AG08396 (cell line): ENCODE results near the gene MAB21L3.

Experiments
- DNase-seq: peaks from one replicate; pipeline ENCODE4 v3.0.0; 2012; ENCODE audit warnings: low spot score, mixed read lengths

MAB21L3 gene

DNA sequence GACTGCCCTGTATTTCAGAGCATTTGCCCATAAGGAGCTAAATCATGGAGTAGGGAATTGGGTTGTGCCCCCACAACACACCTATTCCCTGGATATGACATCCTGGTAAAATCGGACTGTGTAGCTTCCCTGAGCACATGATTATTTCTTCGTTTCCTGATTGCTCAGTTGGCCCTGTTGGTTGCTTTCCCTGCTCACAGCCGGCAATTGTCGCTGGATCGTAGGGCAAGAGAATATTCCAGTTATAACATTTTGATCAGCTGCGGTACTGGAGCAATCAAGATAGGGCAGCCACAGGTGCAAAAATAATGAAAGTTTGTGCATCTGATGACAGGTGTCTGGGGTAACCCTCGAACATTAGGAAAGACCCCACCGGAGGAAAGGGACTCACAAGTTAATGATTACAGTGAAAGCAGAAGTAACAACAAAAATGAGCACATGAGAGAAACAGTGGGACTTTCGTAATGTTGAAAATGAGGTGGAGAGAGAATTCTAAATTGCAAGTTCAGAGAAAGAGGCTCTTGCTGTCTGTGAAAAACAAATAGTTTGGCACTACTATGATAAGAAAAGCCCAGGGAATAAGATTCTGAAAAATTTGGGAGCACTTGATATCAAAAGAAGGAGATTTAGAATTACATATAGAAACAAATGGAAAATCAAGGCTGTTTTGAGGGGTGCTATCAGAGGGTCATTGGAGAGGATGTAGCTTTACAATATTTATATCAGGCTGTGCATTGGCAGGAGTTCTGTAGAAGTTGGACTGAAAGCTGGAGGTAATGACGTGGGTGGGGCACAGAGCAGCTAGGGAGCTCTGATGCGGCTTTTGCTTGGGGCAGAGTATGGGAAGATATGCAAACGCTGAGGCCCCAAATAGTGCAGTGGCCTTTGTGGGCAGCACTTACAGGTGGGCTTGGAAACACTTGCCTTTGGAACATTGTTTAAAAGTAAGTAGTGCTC is at the start of gene MAB21L3:
MAB21L3 (plus strand) TSS at position 833 of the 957 bp plus-strand sequence. CDS start 1,217 bp downstream, outside the sequence.
- DNase-seq, result no peak

DNA sequence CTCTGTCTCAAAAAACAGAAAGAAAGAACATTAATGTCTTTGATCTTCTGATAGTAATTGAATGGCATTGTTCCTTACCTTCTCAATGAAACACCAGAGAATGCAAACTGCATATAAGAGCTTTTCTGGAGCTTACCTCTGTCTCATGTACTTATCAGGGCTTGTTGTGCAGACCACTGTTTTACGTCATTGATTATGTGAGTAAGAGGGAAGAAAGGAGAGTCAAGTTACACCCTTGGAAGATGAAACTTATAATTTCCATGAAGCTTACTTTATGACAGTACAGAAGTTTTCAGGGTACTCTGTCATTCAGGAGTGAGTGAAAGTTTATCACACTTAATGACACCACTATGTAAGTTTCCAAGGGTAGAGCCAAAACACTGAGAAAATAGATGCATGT is 49.0 kb upstream of the MAB21L3 start:
- no peak for DNase-seq

DNA sequence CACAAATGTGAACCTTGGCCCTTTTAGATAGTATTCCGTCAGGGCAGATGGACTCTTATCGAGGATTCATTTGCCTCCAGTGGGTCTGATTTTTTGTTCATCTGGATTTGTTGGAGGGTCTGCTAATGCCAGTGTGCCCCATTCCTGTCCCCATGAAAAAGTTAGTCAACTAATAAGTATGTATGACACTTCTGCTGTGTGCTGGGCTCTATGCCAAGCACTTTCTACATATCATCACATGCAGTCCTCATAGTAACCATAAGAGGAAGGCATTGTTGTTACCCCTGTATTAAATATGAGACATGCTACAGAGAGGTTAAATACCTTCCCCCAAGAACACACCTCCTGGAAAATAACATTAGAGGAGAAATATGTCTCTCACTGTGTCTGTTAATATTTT is 46.6 kb upstream of the MAB21L3 start:
- no peak for DNase-seq

DNA sequence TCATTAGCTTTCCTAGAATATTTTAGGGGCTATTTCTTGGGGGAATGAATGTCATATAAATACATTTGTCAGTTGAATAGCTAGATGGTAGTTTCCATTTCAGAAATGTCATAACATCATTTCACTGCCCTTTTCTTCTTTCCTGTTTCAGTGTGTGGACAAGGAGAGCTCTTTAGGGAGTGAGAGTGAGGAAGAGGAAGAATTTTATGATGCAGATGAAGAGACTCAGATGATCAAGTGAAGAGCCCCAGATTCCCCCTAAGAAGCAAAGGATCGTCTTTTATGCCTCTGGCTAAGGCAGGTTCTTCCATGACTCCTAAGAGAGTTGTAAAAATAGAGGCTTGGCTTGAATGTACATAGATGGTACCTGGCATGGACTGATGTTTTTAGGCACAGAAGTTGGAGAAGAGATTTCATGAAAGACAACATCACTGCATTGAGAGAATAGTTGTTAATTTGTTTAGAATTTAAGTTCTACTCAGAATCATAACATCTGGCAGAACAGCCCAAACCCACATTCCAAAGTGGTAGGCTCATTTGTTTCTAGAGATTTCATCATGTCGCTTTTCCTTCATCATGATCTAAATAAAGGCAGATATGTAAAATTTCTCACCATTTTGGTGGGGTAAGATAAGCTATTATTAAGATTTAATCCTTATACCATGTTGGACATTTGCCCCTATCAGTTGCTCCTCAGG is 44.2 kb upstream of the MAB21L3 start:
- DNase-seq, result peak; percentile 35

DNA sequence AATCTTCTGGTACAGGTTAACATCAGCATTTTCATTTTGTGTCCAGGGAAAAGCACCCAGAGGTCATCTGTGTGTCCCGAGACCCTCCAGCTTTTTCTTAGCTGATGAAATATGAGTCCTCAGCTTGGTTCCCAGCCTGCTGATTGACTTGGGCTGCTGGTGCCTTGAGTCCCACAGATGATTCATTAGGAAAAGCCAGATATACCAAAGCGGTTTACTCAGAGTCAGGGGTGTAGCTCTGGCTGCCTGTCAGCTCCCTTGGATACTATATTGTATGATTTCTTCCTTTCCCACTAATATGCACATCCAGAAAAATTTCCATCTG is 43.7 kb upstream of the MAB21L3 start:
- DNase-seq, result peak; percentile 62

DNA sequence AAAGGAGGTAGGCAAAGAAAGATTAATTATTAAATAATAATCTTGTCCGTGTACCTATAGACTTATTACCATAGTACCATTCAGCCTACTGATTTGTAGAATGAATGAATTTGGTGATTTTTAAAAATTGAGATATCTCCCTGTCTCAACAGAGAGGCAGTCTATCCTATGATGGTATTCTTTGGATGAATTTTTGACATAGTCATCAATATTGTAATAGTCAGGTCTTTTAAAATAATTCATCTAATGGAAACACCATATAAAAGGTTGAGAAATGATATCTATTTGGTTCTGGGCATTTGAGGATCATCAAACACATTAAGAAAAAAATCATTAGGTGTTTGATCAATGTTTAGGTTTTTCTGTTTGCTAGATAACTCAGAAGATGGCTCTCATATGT is 35.6 kb upstream of the MAB21L3 start:
- DNase-seq, result no peak

DNA sequence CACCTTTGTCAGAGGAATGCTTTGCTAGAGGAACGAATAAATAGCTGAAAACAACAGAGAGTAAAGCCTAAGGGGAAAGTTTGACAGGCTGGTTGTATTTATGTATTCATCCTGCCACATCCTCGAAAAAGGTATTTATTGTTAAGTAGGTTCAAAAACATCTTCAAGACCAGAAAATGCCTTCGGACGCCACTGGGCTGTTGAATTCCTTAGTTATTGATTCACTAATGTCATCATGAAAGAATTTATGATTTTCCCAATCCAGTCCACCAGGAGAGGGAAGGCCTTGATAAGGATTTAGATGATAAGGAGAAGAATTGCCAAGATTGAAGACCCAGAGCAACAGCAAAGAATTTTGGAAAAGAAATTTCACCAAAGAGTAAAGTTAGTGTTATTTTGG is 35.2 kb upstream of the MAB21L3 start:
- no peak for DNase-seq

DNA sequence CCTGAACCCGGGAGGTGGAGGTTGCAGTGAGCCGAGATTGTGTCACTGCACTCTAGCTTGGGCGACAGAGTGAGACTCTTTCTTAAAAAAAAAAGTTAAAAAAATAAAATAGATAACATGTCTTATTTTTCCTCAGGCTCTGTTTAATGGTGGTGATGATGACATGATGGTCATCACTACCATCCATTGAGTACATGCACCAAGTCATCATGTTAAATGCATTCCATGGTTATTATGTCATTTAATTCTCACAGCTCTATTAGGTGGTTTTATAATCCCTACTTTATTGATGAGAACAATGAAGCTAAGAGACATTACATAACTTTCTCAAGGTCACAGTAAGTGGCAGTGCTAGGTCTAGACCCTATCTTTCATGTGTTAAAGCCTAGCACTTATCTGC is 34.4 kb upstream of the MAB21L3 start:
- DNase-seq, result no peak

DNA sequence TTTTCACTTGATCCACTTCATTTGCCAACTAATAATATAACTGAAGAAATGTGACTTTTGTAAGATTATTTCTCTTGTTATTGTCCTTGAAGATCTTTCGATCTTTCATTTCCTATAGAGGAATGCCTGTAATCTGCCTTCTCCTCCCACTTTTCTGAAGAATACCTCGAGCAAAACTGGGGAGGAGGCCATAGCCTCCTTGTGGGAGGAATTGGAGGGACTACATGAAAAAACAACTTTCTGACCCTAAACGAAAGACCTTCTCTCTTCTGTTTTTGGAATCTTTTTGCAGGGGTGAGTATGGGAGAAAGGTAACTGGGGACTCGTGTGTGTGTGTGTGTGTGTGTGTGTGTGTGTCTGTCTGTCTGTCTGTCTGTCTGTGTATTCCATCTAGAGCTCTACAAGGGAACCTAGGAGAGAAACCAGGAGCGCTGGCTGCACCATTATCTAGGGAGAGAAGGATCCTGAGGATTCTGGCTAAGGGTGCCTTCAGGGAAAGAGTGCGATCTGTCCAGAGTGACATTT is 32.4 kb upstream of the MAB21L3 start:
- no peak for DNase-seq

DNA sequence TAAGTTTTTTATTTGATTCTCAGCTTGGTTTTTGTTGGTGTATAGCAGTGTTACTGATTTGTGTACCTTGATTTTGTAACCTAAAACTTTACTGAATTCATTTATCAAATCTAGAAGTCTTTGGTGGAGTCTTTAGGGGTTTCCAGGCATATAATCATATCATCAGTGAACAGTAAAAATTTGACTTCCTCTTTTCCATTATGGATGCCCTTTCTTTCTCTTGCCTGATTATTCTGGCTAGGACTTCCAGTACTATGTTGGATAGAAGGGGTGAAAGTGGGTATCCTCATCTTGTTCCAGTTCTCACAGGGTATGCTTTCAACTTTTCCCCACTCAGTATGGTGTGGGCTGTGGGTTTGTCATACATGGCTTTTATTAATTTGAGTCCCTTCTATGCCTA is 23.6 kb upstream of the MAB21L3 start:
- DNase-seq, result no peak

DNA sequence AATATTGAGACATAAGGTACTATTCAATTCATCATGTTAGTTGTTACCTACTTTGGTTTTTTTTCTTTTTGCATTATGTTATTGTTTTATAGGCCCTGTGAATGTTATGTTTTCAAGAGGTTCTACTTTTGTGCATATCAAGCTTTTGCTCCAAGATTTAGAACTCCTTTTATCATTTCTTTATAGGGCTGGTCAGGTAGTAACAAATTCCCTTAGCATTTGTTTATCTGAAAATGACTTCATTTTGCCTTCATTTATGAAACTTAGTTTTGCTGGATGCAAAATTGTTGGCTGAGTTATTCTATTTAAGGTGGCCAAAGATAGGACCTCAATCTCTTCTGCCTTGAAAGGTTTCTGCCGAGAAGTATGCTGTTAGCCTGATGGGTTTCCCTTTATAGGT is 21.3 kb upstream of the MAB21L3 start:
- DNase-seq, result no peak

DNA sequence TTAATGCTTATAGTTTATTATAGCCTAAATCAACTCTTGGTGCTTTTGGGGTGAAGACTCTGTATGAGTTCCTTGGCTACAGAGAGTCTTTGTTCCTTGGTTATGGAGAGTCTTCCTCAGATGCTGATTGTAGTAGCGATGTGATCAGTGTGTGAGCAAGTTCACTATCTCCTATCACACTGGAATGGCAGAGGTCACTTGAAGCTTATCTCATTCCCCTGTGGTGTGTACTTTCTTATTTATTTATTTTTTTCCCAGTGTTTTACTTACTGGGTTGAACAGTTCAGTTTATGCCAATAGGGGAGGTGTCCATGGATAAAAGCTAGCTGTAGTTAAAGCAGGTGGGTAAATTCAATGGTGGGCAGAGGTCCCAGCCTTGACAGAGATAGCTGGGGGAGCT is 20.1 kb upstream of the MAB21L3 start:
- DNase-seq, result no peak

DNA sequence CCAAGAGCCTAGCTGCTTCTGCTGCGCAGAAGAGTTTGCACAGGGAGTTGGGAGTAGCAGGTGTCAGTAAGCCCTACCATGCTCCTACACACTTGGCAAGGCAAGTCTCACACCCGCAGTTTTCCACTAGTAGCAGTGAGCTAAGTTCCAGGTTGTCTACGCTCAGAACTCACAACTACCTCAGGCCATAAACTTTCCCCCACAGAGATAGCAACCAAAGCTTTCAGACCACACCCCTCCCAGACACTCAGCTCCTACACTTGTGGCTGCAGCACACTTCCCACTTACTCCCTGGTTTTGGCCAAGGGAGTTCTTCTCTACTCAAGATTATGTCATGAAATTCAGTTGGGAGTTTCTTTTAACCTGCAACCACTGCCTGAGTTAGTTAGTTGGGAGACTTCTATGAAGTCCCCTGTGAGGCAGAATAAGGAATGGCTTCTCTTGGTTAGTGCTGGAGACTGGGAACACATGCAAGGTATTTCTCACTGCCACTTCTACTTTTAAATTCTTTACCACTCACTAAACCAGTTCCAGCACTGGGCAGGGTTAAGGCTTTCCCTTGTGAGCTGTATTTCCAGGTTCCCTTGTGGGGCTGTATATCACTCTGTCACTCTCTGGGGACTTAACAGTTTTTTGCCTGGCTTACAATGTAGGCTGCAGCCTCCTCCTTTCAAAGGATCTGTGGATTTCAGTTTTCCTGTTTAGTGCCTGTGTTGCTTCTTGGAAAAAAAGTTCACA is 18.3 kb upstream of the MAB21L3 start:
- DNase-seq, result no peak

DNA sequence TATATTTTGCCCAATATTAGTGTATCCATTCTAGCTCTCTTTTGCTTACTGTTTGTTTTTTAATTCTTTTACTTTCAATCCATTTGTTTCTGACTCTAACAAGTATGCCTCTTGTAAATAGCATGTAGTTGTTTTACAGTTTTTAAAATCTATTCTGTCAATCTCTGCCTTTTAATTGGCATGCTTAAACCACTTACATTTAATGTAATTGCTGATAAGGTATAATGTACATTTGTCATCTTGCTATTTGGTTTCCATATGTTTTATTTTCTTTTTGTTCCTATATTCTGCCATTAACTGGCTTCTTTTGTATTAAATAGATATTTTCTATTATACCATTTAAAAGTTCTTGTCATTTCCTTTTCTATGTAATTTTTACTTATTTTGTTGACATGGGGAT is 16.2 kb upstream of the MAB21L3 start:
- no peak for DNase-seq

DNA sequence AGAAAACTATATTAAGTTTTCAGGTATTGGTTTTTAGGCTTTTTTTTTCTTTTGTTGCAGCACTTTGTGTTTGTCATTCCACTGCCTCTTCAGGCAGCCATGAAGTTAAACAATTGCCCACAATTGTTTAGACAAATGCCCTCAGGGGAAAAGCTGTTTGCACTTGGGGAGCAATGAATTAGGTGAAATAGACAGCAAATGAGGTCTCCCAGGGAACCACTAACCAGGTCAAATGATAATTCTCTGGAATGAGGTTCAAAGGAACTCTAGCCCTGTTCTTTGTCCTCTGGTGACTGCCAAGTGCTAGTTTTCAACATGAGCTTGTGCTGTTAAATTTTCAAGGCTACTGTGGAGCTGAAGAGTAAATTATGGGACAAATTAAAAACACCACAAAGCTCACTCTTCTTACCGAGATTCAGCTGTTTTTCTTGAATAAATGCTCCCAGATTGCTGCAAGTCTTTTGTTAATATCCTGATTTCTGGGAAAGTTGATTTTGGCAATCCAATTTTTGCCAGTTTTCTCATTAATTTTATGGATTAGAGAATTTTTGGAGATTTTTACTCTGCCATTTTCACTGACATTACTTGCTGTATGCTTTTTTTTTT is 15.1 kb upstream of the MAB21L3 start:
- no peak for DNase-seq

DNA sequence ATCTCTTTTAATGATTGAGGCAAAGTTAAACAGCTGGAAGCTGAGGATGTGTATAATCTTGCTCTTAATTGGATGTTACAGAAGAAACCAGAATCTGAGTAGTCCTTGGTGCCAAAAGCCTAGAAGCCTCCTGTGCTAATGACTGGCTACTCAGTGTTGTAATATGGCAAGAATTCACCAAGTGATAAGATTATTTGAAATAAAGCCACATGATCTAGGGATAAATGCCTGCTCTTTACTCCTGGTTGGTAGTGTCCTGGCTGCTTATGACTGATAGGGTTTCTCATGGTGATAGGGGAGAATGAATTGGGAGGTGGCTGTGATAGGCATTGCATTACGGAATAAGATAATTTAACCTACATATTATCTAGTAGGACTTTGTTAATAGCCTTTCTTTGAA is 13.6 kb upstream of the MAB21L3 start:
- no peak for DNase-seq

DNA sequence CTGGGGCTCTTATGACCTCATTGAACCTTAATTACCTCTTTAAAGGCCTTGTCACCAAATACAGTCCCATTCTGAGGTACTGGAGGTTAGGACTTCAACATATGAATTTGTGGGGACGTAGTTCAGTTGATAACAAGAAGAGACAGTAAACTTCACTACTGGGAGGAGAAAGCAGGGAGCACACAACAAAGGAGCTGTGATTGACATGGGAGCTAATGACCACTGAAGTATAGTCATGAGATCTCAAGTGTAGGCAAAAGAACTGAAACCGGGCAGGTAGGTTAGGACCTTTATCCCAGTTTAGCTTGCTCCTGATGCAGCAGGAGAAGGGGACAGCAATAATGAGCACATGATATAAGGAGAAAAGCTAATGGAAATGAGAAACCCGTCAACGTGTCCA is 11.8 kb upstream of the MAB21L3 start:
- no peak for DNase-seq

DNA sequence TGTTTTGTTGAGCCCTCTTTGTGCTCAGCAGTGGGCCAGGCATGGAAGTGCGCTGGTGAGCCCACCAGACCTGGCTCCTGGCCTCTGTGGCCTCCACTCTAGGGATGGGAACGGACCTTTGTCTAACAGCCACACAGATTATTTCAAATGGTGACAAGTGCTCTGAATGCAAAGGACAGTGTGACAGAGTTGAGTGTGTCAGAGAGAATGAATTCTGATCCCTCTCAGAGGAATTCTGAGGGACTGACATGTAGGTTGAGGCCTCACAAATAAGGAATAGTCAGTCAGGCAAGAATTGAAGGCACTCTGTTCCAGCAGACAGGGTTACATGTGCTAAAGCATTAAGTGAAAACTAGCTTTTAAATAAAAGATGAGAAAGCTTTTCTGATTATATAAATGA is 11.3 kb upstream of the MAB21L3 start:
- no peak for DNase-seq

DNA sequence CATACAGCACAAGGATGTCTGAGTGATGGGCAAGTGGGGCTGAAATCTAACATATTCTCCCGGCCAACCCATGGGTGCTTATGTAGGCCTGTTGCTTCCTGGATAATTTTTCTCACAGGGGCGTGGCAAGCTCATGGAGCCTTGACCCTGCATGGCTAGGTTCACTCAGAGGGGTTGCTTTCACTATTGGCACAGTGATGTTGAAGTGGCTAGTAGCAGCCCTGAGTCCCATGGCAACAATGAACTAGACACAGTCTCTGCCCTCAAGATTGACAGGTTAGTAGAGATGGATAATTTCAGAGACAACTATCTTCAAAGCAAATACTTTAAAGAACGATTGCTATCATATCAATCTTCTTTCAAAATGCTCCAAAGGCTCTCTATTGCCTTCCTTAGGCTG is 6.5 kb upstream of the MAB21L3 start:
- no peak for DNase-seq

DNA sequence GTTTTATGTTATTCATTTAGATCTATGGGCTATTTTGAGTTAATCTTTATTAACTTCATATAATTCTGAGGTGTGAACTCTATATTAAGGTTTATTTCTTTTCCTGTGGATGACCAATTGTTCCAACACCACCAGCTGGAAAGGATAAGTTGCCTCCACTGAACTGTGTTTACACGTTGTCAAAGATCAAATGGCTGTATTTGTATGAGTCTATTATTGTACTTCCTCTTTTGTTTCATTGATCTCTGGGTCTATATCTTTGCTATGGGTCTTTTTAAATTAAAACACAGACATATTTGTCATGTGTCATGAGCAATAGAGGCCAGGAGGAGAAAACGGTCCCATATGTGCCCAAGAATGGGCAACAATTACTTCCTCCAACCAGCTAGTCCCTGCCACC is 5.2 kb upstream of the MAB21L3 start:
- no peak for DNase-seq

DNA sequence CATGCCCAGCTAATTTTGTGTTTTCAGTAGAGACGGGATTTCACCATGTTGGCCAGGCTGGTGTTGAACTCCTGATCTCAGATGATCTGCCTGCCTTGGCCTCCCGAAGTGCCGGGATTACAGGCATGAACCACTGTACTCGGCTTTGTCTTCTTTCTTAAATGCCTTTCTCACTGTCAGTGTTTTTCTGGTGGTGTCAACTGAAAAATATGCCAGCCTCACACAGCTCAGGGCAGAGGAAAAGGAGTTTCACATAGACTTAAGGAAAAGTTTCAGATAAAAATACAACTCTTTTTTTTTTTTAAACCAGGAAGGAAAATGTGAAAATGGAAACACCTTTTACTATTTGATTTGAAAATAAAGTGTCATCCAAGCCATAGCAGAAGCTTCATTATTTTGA is 4.6 kb upstream of the MAB21L3 start:
- no peak for DNase-seq

DNA sequence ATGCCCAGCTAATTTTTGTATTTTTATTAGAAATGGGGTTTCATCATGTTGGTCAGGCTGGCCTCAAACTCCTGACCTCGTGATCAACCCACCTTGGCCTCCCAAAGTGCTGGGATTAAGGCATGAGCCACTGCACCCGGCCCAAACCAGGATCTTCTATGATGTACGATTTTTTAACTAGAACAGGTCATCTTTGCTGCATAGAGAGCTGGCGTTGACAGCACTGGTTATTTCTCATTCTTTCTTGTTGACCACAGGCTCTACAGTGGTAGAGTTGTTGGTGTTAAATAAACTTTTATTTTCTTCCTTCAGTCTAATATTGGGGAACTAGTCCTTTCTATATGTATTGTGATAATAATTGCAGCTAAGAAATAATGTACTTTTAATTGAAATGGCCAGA is 3.8 kb upstream of the MAB21L3 start:
- no peak for DNase-seq
